WERI-Rb-1 (cell line): ENCODE measurements around the gene GRIP1.

ENCODE experiments used
- DNase-seq: peaks from one replicate; pipeline ENCODE4 v3.0.0-alpha.2; 2020
- H3K27ac ChIP-seq: fragments of 250-450 bp; sonication (Bioruptor Pico); 2 replicates; pipeline ENCODE4 v1.5.1; 2020; ENCODE audit warnings: mild to moderate bottlenecking, moderate library complexity
- H3K27me3 ChIP-seq: fragments of 250-450 bp; sonication (Bioruptor Pico); 2 replicates; pipeline ENCODE4 v1.5.1; 2021; ENCODE audit warnings: mild to moderate bottlenecking, low read depth, moderate library complexity; ENCODE audit not compliant: insufficient read depth, severe bottlenecking
- H3K36me3 ChIP-seq: fragments of 250-450 bp; sonication (Bioruptor Pico); 2 replicates; pipeline ENCODE4 v1.5.1; 2020; ENCODE audit warnings: mild to moderate bottlenecking, moderate library complexity
- H3K4me3 ChIP-seq: 2 replicates; pipeline ENCODE4 v1.5.1; 2011; ENCODE audit warnings: low read depth, mild to moderate bottlenecking, control low read depth, low read length
- H3K9me3 ChIP-seq: fragments of 250-450 bp; sonication (Bioruptor Pico); 2 replicates; pipeline ENCODE4 v1.5.1; 2021; ENCODE audit warnings: mild to moderate bottlenecking, moderate library complexity; ENCODE audit not compliant: severe bottlenecking
- CTCF ChIP-seq: IDR thresholded peaks from 2 replicates; pipeline ENCODE4 v1.5.1; 2011; ENCODE audit warnings: low read depth, mild to moderate bottlenecking, control low read depth, inconsistent platforms, low read length

GRIP1 gene

GRCh38 chr12:66678338-66679275 is at the start of gene GRIP1:
Gene GRIP1, minus strand, starts transcription at chr12:66679076. Its CDS starts 172 bp downstream, at chr12:66678904.
- TF ChIP-seq CTCF, result no peak
- Histone ChIP-seq H3K36me3 (no peaks in the 10 kb centered on the region), H3K27ac (no peak within 1 kb of the TSS), H3K9me3 (no peaks in the 10 kb centered on the region), H3K27me3 (no peaks in the 10 kb centered on the region), H3K4me3 (no peak within 1 kb of the TSS)
- peak; percentile 14 for DNase-seq

- no peak overlapping the region for H3K4me3 ChIP-seq
- no peak for TF ChIP-seq CTCF
- DNase-seq, result no peak
- no peaks in the 10 kb centered on the region for H3K27me3 ChIP-seq
- no peaks in the 10 kb centered on the region for H3K36me3 ChIP-seq
- no peak overlapping the region for H3K27ac ChIP-seq
- H3K9me3 ChIP-seq, result no peaks in the 10 kb centered on the region
Observed at GRCh38 chr12:66726556-66726955, 47.7 kb upstream of the GRIP1 start.

- Histone ChIP-seq H3K27me3 (no peaks in the 10 kb centered on the region), H3K27ac (no peak overlapping the region), H3K36me3 (no peaks in the 10 kb centered on the region), H3K4me3 (no peak overlapping the region), H3K9me3 (no peaks in the 10 kb centered on the region)
- TF ChIP-seq CTCF, result no peak
- DNase-seq, result no peak
Observed at GRCh38 chr12:66725031-66725430, 46.2 kb upstream of the GRIP1 start.

DNA sequence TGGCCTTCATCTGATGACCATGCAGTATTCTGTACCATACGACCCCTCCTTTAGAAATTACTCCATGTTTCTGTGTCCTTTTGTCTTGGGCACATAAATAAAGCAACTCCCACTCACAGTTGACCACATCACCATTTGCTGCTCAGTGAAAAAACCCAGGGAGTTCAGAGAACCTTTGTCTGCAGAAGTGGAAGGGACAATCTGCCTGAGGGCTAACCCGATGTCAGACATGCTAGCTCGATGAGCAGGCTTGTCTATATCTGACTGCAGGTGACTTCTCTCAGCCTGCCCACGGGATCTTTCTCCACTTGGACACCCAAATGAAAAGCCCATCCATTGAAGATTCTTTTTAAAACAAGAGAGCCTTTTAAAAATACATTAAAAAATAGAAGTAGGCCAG is 45.7 kb upstream of the GRIP1 start:
- no peak for TF ChIP-seq CTCF
- Histone ChIP-seq H3K27ac (no peak overlapping the region), H3K9me3 (no peaks in the 10 kb centered on the region), H3K36me3 (no peaks in the 10 kb centered on the region), H3K27me3 (no peaks in the 10 kb centered on the region), H3K4me3 (no peak overlapping the region)
- no peak for DNase-seq

DNA sequence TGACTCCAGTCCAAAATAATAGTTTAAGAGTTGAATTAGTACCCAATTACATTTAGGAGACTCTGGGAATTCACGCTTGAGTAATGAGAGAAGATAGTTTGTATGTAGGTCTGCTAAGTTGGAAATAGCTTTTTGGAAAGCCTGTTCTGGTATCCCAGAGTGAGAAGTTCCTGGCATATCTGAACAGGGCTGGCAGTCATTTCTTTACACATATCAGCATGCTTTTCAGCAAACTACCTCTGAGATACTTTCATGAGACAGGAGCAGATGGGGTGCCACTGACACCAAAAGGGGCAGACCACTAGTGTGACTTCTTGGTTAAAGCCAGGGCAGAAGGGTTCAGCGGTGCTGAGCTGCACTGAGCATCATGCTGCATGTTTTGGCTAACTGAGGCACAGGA is 45.1 kb upstream of the GRIP1 start:
- Histone ChIP-seq H3K4me3 (no peak overlapping the region), H3K9me3 (no peaks in the 10 kb centered on the region), H3K27ac (no peak overlapping the region), H3K36me3 (no peaks in the 10 kb centered on the region), H3K27me3 (no peaks in the 10 kb centered on the region)
- TF ChIP-seq CTCF, result no peak
- no peak for DNase-seq
